Measurements from ENCODE around the gene RIT1. TPM values are rescaled to one million over a fixed set of nuclear protein-coding genes. Genes with fewer than 3 reads are reported as not detected.

RIT1 gene
- total and polyA plus RNA-seq, 3 donors from 2014 or later = 25.7 to 31.1 (median 26.1) TPM

- H3K27ac ChIP-seq = no peak overlapping the region
- WGBS, 2 donors = 82% methylated on average over 8 of the region's 8 CpGs
- H3K27me3 ChIP-seq = no peaks in the 10 kb centered on the region
- H3K4me3 ChIP-seq = no peak overlapping the region
- no peaks in the 10 kb centered on the region for H3K36me3 ChIP-seq (ENCODE audit: low read depth, missing control alignments)
- DNase-seq = no peak
- no peaks in the 10 kb centered on the region for H3K4me1 ChIP-seq
- intact Hi-C loops (cut with DNase I; ENCODE audit: low total_unique reads) = no loop called here
- no peaks in the 10 kb centered on the region for H3K9me3 ChIP-seq
- TF ChIP-seq, protein P1, sequence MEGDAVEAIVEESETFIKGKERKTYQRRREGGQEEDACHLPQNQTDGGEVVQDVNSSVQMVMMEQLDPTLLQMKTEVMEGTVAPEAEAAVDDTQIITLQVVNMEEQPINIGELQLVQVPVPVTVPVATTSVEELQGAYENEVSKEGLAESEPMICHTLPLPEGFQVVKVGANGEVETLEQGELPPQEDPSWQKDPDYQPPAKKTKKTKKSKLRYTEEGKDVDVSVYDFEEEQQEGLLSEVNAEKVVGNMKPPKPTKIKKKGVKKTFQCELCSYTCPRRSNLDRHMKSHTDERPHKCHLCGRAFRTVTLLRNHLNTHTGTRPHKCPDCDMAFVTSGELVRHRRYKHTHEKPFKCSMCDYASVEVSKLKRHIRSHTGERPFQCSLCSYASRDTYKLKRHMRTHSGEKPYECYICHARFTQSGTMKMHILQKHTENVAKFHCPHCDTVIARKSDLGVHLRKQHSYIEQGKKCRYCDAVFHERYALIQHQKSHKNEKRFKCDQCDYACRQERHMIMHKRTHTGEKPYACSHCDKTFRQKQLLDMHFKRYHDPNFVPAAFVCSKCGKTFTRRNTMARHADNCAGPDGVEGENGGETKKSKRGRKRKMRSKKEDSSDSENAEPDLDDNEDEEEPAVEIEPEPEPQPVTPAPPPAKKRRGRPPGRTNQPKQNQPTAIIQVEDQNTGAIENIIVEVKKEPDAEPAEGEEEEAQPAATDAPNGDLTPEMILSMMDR (IDR thresholded peaks at IDR 0.05) = no peak
- no peak for TF ChIP-seq POLR2A (IDR thresholded peaks at IDR 0.05)
Measured at GRCh38 chr1:155946633-155947219, 35.6 kb upstream of the RIT1 start.

GRCh38 chr1:155944444-155944799 lies 33.3 kb upstream of the RIT1 start:
- TF ChIP-seq, protein P1 (IDR thresholded peaks at IDR 0.05) = no peak
- TF ChIP-seq POLR2A (IDR thresholded peaks at IDR 0.05) = no peak
- H3K27me3 ChIP-seq = no peaks in the 10 kb centered on the region
- H3K9me3 ChIP-seq = no peaks in the 10 kb centered on the region
- H3K36me3 ChIP-seq (ENCODE audit: low read depth, missing control alignments) = no peaks in the 10 kb centered on the region
- intact Hi-C loops (cut with DNase I; ENCODE audit: low total_unique reads) = no loop called here
- no peak for DNase-seq
- H3K4me3 ChIP-seq = no peak overlapping the region
- H3K27ac ChIP-seq = no peak overlapping the region
- WGBS, 2 donors = 68 to 70% methylated on average over 5 to 6 of the region's 6 CpGs
- H3K4me1 ChIP-seq = peaks cover 18% of the 10 kb centered on the region

DNA sequence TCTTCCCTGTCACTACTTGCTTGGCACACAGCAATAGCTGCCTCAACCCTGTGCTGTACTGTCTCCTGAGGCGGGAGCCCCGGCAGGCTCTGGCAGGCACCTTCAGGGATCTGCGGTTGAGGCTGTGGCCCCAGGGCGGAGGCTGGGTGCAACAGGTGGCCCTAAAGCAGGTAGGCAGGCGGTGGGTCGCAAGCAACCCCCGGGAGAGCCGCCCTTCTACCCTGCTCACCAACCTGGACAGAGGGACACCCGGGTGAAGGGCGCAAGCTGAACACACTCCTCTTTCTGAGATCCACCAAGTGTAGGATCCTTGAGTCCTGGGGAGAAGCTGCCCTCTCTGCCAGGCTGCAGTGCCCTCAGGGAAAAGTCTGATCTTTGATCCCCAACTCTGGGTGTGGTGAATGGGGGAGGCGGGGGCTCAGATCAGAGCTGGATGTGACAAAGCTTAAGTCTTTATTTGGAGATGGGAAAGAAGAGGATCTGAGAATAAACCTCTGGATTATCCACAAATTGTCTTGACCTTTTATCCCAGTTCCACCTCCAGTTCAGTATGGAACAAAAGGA lies 31.5 kb upstream of the RIT1 start:
- Histone ChIP-seq H3K9me3 (no peaks in the 10 kb centered on the region), H3K27ac (no peak overlapping the region), H3K27me3 (no peaks in the 10 kb centered on the region), H3K36me3 (ENCODE audit: low read depth, missing control alignments) (no peaks in the 10 kb centered on the region), H3K4me1 (peaks cover 24% of the 10 kb centered on the region), H3K4me3 (no peak overlapping the region)
- intact Hi-C loops (cut with DNase I; ENCODE audit: low total_unique reads) = no loop called here
- TF ChIP-seq, protein P1 (IDR thresholded peaks at IDR 0.05) = no peak
- DNase-seq = no peak
- 85 to 90% methylated on average over 8 to 11 of the region's 11 CpGs for WGBS, 2 donors

GRCh38 chr1:155941845-155942531 lies 30.8 kb upstream of the RIT1 start:
- TF ChIP-seq, protein P1 (IDR thresholded peaks at IDR 0.05) = no peak
- no peak for TF ChIP-seq POLR2A (IDR thresholded peaks at IDR 0.05)
- WGBS, 2 donors = 91 to 95% methylated on average over 7 to 26 of the region's 29 CpGs
- Histone ChIP-seq H3K9me3 (no peaks in the 10 kb centered on the region), H3K27me3 (no peaks in the 10 kb centered on the region), H3K4me1 (peaks cover 24% of the 10 kb centered on the region), H3K36me3 (ENCODE audit: low read depth, missing control alignments) (no peaks in the 10 kb centered on the region), H3K27ac (no peak overlapping the region), H3K4me3 (no peak overlapping the region)
- intact Hi-C loops (cut with DNase I; ENCODE audit: low total_unique reads) = no loop called here
- DNase-seq = no peak

Measured in testis (tissue), 3 donors.